ENCODE data around the gene STAT3. TPM values are rescaled to one million over a fixed set of nuclear protein-coding genes. Genes with fewer than 3 reads are reported as not detected.

STAT3 gene
- total and polyA plus RNA-seq, 9 of the 15 experiments (the other 6 are each of a cell fraction or from before 2014, with no cell fraction given): 90.0 to 179 (median 114) TPM

DNA sequence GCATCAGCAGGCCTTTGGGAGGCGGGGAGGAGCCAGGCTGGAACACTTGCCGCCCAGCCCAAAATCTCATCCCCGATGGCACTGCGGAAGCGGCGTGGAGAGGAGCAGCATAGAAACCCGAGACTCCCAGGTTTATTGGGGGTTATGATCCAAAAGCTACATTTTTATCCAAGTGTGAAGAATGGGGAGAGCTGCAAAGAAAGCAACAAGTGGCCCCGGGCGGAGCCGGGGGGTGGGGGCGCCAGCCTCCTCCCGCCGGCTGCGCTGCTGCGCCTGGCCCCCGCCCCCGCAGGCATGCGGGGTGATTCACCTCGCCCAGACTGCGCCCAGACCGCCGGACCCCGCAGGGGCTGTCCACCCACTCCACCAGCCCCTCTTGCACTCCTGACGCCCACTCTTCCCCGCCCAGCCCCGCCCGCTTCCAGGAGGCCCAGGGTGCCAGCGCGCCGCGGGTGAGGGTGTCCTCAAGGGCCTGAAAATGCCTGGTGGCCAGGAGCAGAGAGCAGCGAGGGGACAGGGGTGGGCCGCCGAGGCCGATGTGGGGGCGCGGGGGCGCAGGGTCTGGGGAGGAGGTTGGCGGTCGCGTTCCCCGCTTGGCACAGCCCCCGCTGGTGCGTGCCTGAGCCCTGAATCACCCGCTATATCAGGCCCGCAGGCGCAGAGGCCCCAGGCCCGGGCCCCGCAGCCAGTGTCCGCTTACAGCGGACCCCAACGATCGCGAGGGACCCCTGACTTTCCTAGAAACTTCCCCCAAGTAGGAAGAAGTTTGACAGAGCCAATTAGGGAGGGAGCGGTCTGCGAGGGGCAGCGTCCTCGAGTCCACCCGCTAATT lies 33.5 kb upstream of the STAT3 start (continued):
- TF ChIP-seq, protein P1, sequence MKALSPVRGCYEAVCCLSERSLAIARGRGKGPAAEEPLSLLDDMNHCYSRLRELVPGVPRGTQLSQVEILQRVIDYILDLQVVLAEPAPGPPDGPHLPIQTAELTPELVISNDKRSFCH (CRISPR knock-in tag; IDR thresholded peaks at IDR 0.05): no peak
- TF ChIP-seq, protein P1 (tag; IDR thresholded peaks at IDR 0.05): no peak
- peak; percentile 67 for TF ChIP-seq POLR2G (IDR thresholded peaks at IDR 0.05; ENCODE audit: low read depth, low read length)
- no peak for TF ChIP-seq KHSRP (IDR thresholded peaks at IDR 0.05)
- no peak for TF ChIP-seq RBM17 (IDR thresholded peaks at IDR 0.05; ENCODE audit: borderline replicate concordance, low read depth, low read length)
- TF ChIP-seq, protein P2, sequence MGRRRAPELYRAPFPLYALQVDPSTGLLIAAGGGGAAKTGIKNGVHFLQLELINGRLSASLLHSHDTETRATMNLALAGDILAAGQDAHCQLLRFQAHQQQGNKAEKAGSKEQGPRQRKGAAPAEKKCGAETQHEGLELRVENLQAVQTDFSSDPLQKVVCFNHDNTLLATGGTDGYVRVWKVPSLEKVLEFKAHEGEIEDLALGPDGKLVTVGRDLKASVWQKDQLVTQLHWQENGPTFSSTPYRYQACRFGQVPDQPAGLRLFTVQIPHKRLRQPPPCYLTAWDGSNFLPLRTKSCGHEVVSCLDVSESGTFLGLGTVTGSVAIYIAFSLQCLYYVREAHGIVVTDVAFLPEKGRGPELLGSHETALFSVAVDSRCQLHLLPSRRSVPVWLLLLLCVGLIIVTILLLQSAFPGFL (CRISPR knock-in tag; IDR thresholded peaks at IDR 0.05): no peak
- TF ChIP-seq EZH2 (IDR thresholded peaks at IDR 0.05; ENCODE audit: borderline replicate concordance, low read depth, low read length): no peak
- peak; percentile 67; the same call in 1 of the 2 replicates for TF ChIP-seq TEAD4 (IDR thresholded peaks at IDR 0.05; ENCODE audit: low read length)
- no peak for TF ChIP-seq TEAD4 (CRISPR knock-in tag; IDR thresholded peaks at IDR 0.05; ENCODE audit: borderline replicate concordance)
- no peak for TF ChIP-seq SETDB1 (IDR thresholded peaks at IDR 0.05; ENCODE audit: low read length)
- no peak for TF ChIP-seq ZNF354B (CRISPR knock-in tag; IDR thresholded peaks at IDR 0.05)
- TF ChIP-seq, protein P3, sequence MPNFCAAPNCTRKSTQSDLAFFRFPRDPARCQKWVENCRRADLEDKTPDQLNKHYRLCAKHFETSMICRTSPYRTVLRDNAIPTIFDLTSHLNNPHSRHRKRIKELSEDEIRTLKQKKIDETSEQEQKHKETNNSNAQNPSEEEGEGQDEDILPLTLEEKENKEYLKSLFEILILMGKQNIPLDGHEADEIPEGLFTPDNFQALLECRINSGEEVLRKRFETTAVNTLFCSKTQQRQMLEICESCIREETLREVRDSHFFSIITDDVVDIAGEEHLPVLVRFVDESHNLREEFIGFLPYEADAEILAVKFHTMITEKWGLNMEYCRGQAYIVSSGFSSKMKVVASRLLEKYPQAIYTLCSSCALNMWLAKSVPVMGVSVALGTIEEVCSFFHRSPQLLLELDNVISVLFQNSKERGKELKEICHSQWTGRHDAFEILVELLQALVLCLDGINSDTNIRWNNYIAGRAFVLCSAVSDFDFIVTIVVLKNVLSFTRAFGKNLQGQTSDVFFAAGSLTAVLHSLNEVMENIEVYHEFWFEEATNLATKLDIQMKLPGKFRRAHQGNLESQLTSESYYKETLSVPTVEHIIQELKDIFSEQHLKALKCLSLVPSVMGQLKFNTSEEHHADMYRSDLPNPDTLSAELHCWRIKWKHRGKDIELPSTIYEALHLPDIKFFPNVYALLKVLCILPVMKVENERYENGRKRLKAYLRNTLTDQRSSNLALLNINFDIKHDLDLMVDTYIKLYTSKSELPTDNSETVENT (CRISPR knock-in tag; IDR thresholded peaks at IDR 0.05): no peak
- TF ChIP-seq HNRNPLL (IDR thresholded peaks at IDR 0.05; ENCODE audit: low read depth, low read length, poor library complexity, severe bottlenecking): peak; percentile 48
- TF ChIP-seq, protein P4, sequence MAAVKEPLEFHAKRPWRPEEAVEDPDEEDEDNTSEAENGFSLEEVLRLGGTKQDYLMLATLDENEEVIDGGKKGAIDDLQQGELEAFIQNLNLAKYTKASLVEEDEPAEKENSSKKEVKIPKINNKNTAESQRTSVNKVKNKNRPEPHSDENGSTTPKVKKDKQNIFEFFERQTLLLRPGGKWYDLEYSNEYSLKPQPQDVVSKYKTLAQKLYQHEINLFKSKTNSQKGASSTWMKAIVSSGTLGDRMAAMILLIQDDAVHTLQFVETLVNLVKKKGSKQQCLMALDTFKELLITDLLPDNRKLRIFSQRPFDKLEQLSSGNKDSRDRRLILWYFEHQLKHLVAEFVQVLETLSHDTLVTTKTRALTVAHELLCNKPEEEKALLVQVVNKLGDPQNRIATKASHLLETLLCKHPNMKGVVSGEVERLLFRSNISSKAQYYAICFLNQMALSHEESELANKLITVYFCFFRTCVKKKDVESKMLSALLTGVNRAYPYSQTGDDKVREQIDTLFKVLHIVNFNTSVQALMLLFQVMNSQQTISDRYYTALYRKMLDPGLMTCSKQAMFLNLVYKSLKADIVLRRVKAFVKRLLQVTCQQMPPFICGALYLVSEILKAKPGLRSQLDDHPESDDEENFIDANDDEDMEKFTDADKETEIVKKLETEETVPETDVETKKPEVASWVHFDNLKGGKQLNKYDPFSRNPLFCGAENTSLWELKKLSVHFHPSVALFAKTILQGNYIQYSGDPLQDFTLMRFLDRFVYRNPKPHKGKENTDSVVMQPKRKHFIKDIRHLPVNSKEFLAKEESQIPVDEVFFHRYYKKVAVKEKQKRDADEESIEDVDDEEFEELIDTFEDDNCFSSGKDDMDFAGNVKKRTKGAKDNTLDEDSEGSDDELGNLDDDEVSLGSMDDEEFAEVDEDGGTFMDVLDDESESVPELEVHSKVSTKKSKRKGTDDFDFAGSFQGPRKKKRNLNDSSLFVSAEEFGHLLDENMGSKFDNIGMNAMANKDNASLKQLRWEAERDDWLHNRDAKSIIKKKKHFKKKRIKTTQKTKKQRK (IDR thresholded peaks at IDR 0.05; ENCODE audit: borderline replicate concordance, low read depth, low read length): no peak
- TF ChIP-seq, protein P5, sequence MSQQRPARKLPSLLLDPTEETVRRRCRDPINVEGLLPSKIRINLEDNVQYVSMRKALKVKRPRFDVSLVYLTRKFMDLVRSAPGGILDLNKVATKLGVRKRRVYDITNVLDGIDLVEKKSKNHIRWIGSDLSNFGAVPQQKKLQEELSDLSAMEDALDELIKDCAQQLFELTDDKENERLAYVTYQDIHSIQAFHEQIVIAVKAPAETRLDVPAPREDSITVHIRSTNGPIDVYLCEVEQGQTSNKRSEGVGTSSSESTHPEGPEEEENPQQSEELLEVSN (IDR thresholded peaks at IDR 0.05; ENCODE audit: borderline replicate concordance in 1 of 2, extremely low read depth in 1 of 2, insufficient read depth in 1 of 2, insufficient read length in 1 of 2, low read depth in 1 of 2, low read length in 1 of 2, poor library complexity in 1 of 2, severe bottlenecking in 1 of 2): peak in 1 of 2 experiments; percentile 36
- TF ChIP-seq TAF15 (IDR thresholded peaks at IDR 0.05; ENCODE audit: low read depth, low read length): no peak
- no peak for TF ChIP-seq STAG1 (CRISPR knock-in tag; IDR thresholded peaks at IDR 0.05; ENCODE audit: borderline replicate concordance)
